Osteoblast (primary cell): ENCODE measurements around the gene PFDN4. TPM values are rescaled to one million over a fixed set of nuclear protein-coding genes. Genes with fewer than 3 reads are reported as not detected.

ENCODE experiments used
- DNase-seq: peaks from one replicate; pipeline ENCODE4 v3.0.0; 2011; ENCODE audit warnings: low spot score, mixed read lengths; ENCODE audit not compliant: insufficient read length; ENCODE audit errors: missing footprints
- H2AFZ ChIP-seq: 2 replicates; pipeline ENCODE4 v1.6.0; 2011; ENCODE audit warnings: mild to moderate bottlenecking, low read length
- H3K27ac ChIP-seq: 2 replicates; pipeline ENCODE4 v1.5.1; 2011; ENCODE audit warnings: mild to moderate bottlenecking, low read depth, low read length, moderate library complexity
- H3K27me3 ChIP-seq: 2 replicates; pipeline ENCODE4 v1.6.0; 2012; ENCODE audit warnings: mild to moderate bottlenecking, control low read depth, inconsistent platforms, low read length, moderate library complexity; ENCODE audit not compliant: insufficient read depth
- H3K36me3 ChIP-seq: 2 replicates; pipeline ENCODE4 v1.5.1; 2011; ENCODE audit warnings: mild to moderate bottlenecking, low read length, control low read depth, moderate library complexity; ENCODE audit not compliant: insufficient read depth
- H3K4me1 ChIP-seq: 2 replicates; pipeline ENCODE4 v1.5.1; 2011; ENCODE audit warnings: mild to moderate bottlenecking, low read length, control low read depth, moderate library complexity; ENCODE audit not compliant: insufficient read depth
- H3K4me2 ChIP-seq: 2 replicates; pipeline ENCODE4 v1.6.0; 2011; ENCODE audit warnings: mild to moderate bottlenecking, low read length; ENCODE audit not compliant: insufficient read depth
- H3K4me3 ChIP-seq: fragments of 200-600 bp; sonication (generic); 3 replicates; pipeline ENCODE4 v1.5.1; 2012; ENCODE audit warnings: mild to moderate bottlenecking, low read length, inconsistent platforms; ENCODE audit not compliant: insufficient read depth
- H3K79me2 ChIP-seq: 2 replicates; pipeline ENCODE4 v1.6.0; 2012; ENCODE audit warnings: mild to moderate bottlenecking, low read length, control low read depth, inconsistent platforms; ENCODE audit not compliant: insufficient read depth
- H3K9me3 ChIP-seq: 2 replicates; pipeline ENCODE4 v1.5.1; 2011; ENCODE audit warnings: low read depth, low read length, control low read depth
- H4K20me1 ChIP-seq: 2 replicates; pipeline ENCODE4 v1.6.0; 2012; ENCODE audit warnings: mild to moderate bottlenecking, low read length, control low read depth; ENCODE audit not compliant: insufficient read depth
- CTCF ChIP-seq: IDR thresholded peaks from 2 replicates; pipeline ENCODE4 v1.5.1; 2011; ENCODE audit warnings: mild to moderate bottlenecking, low read depth, low read length, moderate library complexity; ENCODE audit errors: extremely low read depth
- total RNA-seq: library from RNA; depleted of rRNA; stranded (reverse); fragments of >200 nt; gene quantifications from 2 replicates; pipeline ENCODE4 v1.2.3, GENCODE V29; 2012

The PFDN4 gene
- total RNA-seq, 1 donor, result 93.0 TPM

GRCh38 chr20:54205450-54205849, 2.4 kb upstream of the PFDN4 start:
- no peaks in the 10 kb centered on the region for H3K9me3 ChIP-seq
- H3K36me3 ChIP-seq, result no peaks in the 10 kb centered on the region
- H3K79me2 ChIP-seq, result peaks cover 24% of the 10 kb centered on the region
- TF ChIP-seq CTCF, result no peak
- DNase-seq, result no peak
- H2AFZ ChIP-seq, result no peak overlapping the region
- H3K27ac ChIP-seq, result no peak overlapping the region
- peaks cover 13% of the 10 kb centered on the region for H4K20me1 ChIP-seq
- no peak overlapping the region for H3K4me2 ChIP-seq
- no peaks in the 10 kb centered on the region for H3K27me3 ChIP-seq
- H3K4me1 ChIP-seq, result peaks cover 12% of the 10 kb centered on the region
- no peak overlapping the region for H3K4me3 ChIP-seq

- Histone ChIP-seq H3K79me2 (peaks cover 35% of the 10 kb centered on the region), H3K4me1 (peaks cover 14% of the 10 kb centered on the region), H2AFZ (no peak overlapping the region), H3K36me3 (no peaks in the 10 kb centered on the region), H3K9me3 (no peaks in the 10 kb centered on the region), H3K27me3 (no peaks in the 10 kb centered on the region), H3K4me3 (peak overlapping the region; percentile 91), H3K4me2 (peak overlapping the region; percentile 86), H4K20me1 (peaks cover 17% of the 10 kb centered on the region), H3K27ac (no peak overlapping the region)
- no peak for TF ChIP-seq CTCF
- no peak for DNase-seq
Measured at GRCh38 chr20:54207053-54207742, 689 bp upstream of the PFDN4 start.

GRCh38 chr20:54208548-54209176, 775 bp downstream of the PFDN4 start:
- H3K4me2 ChIP-seq, result peak overlapping the region; percentile 95
- H3K79me2 ChIP-seq, result peaks cover 46% of the 10 kb centered on the region
- DNase-seq, result peak; percentile 73
- H3K27ac ChIP-seq, result peak overlapping the region; percentile 100
- peaks cover 23% of the 10 kb centered on the region for H3K4me1 ChIP-seq
- TF ChIP-seq CTCF, result no peak
- H3K27me3 ChIP-seq, result no peaks in the 10 kb centered on the region
- H3K9me3 ChIP-seq, result no peaks in the 10 kb centered on the region
- H3K4me3 ChIP-seq, result peak overlapping the region; percentile 91
- no peaks in the 10 kb centered on the region for H3K36me3 ChIP-seq
- peak overlapping the region; percentile 99 for H2AFZ ChIP-seq
- peaks cover 25% of the 10 kb centered on the region for H4K20me1 ChIP-seq

- peaks cover 23% of the 10 kb centered on the region for H3K4me1 ChIP-seq
- H2AFZ ChIP-seq, result no peak overlapping the region
- no peak for TF ChIP-seq CTCF
- peak overlapping the region; percentile 91 for H3K4me3 ChIP-seq
- no peak for DNase-seq
- H3K79me2 ChIP-seq, result peaks cover 51% of the 10 kb centered on the region
- H3K9me3 ChIP-seq, result no peaks in the 10 kb centered on the region
- peaks cover 26% of the 10 kb centered on the region for H4K20me1 ChIP-seq
- no peaks in the 10 kb centered on the region for H3K27me3 ChIP-seq
- H3K27ac ChIP-seq, result peak overlapping the region; percentile 100
- peak overlapping the region; percentile 95 for H3K4me2 ChIP-seq
- H3K36me3 ChIP-seq, result no peaks in the 10 kb centered on the region
Measured at GRCh38 chr20:54209216-54209813, 1.4 kb downstream of the PFDN4 start.
